HepG2 (cell line): ENCODE measurements around the gene GRIN3B. TPM values are rescaled to one million over a fixed set of nuclear protein-coding genes. Genes with fewer than 3 reads are reported as not detected.

Source experiments
- CAMTA2 ChIP-seq: sonication (generic); formaldehyde crosslinking; IDR thresholded peaks from 2 replicates; pipeline ENCODE4 v1.4.0; 2020; ENCODE audit warnings: mild to moderate bottlenecking, missing genetic modification reagents, borderline replicate concordance
- IKZF5 ChIP-seq: IDR thresholded peaks from 2 replicates; pipeline ENCODE4 v1.6.1; 2018; ENCODE audit warnings: missing genetic modification reagents, mild to moderate bottlenecking, missing compliant biosample characterization
- IRF2 ChIP-seq: IDR thresholded peaks from 2 replicates; pipeline ENCODE4 v1.6.1; 2018; ENCODE audit warnings: missing genetic modification reagents, missing compliant biosample characterization
- JUNB ChIP-seq: sonication (generic); formaldehyde crosslinking; IDR thresholded peaks from 2 replicates; pipeline ENCODE4 v1.8.0; 2022; ENCODE audit warnings: missing genetic modification reagents, mild to moderate bottlenecking, borderline replicate concordance
- KLF12 ChIP-seq: sonication (generic); formaldehyde crosslinking; IDR thresholded peaks from 2 replicates; pipeline ENCODE4 v1.4.0; 2020; ENCODE audit warnings: missing genetic modification reagents, borderline replicate concordance
- MLXIP ChIP-seq: sonication (generic); formaldehyde crosslinking; IDR thresholded peaks from 2 replicates; pipeline ENCODE4 v1.9.0; 2021; ENCODE audit warnings: missing genetic modification reagents, borderline replicate concordance
- NKX3-1 ChIP-seq: sonication (generic); formaldehyde crosslinking; IDR thresholded peaks from 2 replicates; pipeline ENCODE4 v1.5.0; 2020; ENCODE audit warnings: missing genetic modification reagents
- REST ChIP-seq, 2 experiments: IDR thresholded peaks; 2 replicates each; pipeline ENCODE4 v1.6.1; 2011 to 2012; ENCODE audit warnings: low read length in 2 of 2, borderline replicate concordance in 1 of 2, low read depth in 1 of 2, mild to moderate bottlenecking in 1 of 2, moderate library complexity in 1 of 2
- REXO4 ChIP-seq: sonication (generic); formaldehyde crosslinking; IDR thresholded peaks from 2 replicates; pipeline ENCODE4 v1.8.0; 2022; ENCODE audit warnings: missing genetic modification reagents, mild to moderate bottlenecking, borderline replicate concordance
- SALL2 ChIP-seq: sonication (generic); formaldehyde crosslinking; IDR thresholded peaks from 2 replicates; pipeline ENCODE4 v1.8.1; 2023; ENCODE audit warnings: mild to moderate bottlenecking, missing genetic modification reagents, inconsistent platforms
- TBL1XR1 ChIP-seq: fragments of 150-350 bp; IDR thresholded peaks from 2 replicates; pipeline ENCODE4 v1.6.1; 2014; ENCODE audit warnings: borderline replicate concordance, low read length; ENCODE audit not compliant: partially characterized antibody
- TEAD2 ChIP-seq: sonication (generic); formaldehyde crosslinking; IDR thresholded peaks from 2 replicates; pipeline ENCODE4 v1.9.0; 2021; ENCODE audit warnings: missing genetic modification reagents
- TEF ChIP-seq: sonication (generic); formaldehyde crosslinking; IDR thresholded peaks from 2 replicates; pipeline ENCODE4 v1.5.0; 2020; ENCODE audit warnings: missing genetic modification reagents
- ZNF207 ChIP-seq: fragments of 450-650 bp; IDR thresholded peaks from 2 replicates; pipeline ENCODE4 v1.6.1; 2016; ENCODE audit warnings: antibody characterized with exemption, borderline replicate concordance
- ZNF256 ChIP-seq: sonication (generic); formaldehyde crosslinking; conservative IDR thresholded peaks from 2 replicates; pipeline ENCODE4 v1.4.0; 2020; ENCODE audit warnings: missing genetic modification reagents
- ZNF354B ChIP-seq: sonication (generic); formaldehyde crosslinking; IDR thresholded peaks from 2 replicates; pipeline ENCODE4 v1.8.0; 2022; ENCODE audit warnings: mild to moderate bottlenecking, missing genetic modification reagents
- ZNF512B ChIP-seq: sonication (generic); formaldehyde crosslinking; IDR thresholded peaks from 2 replicates; pipeline ENCODE4 v1.5.1; 2020; ENCODE audit warnings: missing genetic modification reagents, mild to moderate bottlenecking, borderline replicate concordance
- ZNF570 ChIP-seq: sonication (generic); formaldehyde crosslinking; IDR thresholded peaks from 2 replicates; pipeline ENCODE4 v1.4.0; 2020; ENCODE audit warnings: mild to moderate bottlenecking, missing genetic modification reagents, borderline replicate concordance
- polyA plus RNA-seq, 8 experiments: library from polyadenylated mRNA; depleted of rRNA in 3 of 8; stranded (reverse) in 7 of 8; unstranded in 1 of 8; fragments of >200 nt; fragmentation: Illumina TruSeq in 4 of 8; extraction: Trizol in 4 of 8; gene quantifications; 2 replicates each; pipeline versions ENCODE4 v1.2.1 to v1.2.3, GENCODE V29; 2011 to 2016; ENCODE audit warnings: low read depth in 4 of 8, missing spikeins in 1 of 8, mixed read lengths in 1 of 8; ENCODE audit not compliant: insufficient read depth in 1 of 8
- total RNA-seq, 5 experiments: library from RNA; depleted of rRNA; stranded (reverse); fragments of >200 nt; fragmentation: Illumina TruSeq; extraction: Trizol; gene quantifications; 2 replicates each; pipeline ENCODE4 v1.2.3, GENCODE V29; 2016; ENCODE audit warnings: low read depth in 1 of 5

Gene GRIN3B
- total and polyA plus RNA-seq, 2 of the 13 experiments (the other 11 are each of a cell fraction or from before 2014, with no cell fraction given): 0.07 to 0.20 TPM

GRCh38 chr19:1046117-1046626, 46.0 kb downstream of the GRIN3B start (continued):
- TF ChIP-seq TEF (CRISPR knock-in tag): no peak
- TF ChIP-seq ZNF512B (CRISPR knock-in tag): no peak
- TF ChIP-seq MLXIP (CRISPR knock-in tag): no peak
- TF ChIP-seq TEAD2 (CRISPR knock-in tag): no peak
- TF ChIP-seq KLF12: peak; percentile 75; the same call in 1 of the 2 replicates
- TF ChIP-seq SALL2 (CRISPR knock-in tag): no peak
- no peak for TF ChIP-seq ZNF570
- TF ChIP-seq NKX3-1 (CRISPR knock-in tag): peak; percentile 56; the same call in 1 of the 2 replicates
- no peak for TF ChIP-seq ZNF354B
- no peak for TF ChIP-seq REST (IDR thresholded peaks at IDR 0.05; ENCODE audit: borderline replicate concordance in 1 of 2, low read depth in 1 of 2, low read length in 2 of 2)
- no peak for TF ChIP-seq ZNF207
- no peak for TF ChIP-seq IRF2
- TF ChIP-seq ZNF256: no peak
- TF ChIP-seq IKZF5 (CRISPR knock-in tag): 0 out of 2 replicates have a peak, but pooled peaks have one; percentile 40
- no peak for TF ChIP-seq REXO4 (CRISPR knock-in tag)
- no peak for TF ChIP-seq JUNB (CRISPR knock-in tag)
- TF ChIP-seq TBL1XR1: no peak
- no peak for TF ChIP-seq CAMTA2 (CRISPR knock-in tag)
